Stimulated activated CD8-positive, alpha-beta memory T cell treated with anti-CD3 and anti-CD28 coated beads, Interleukin-7, amount 100 ng/mL, for 1 hour (primary cell): ENCODE measurements around the gene RAPGEF5.

ENCODE experiments used
- DNase-seq, 2 donors: peaks; one replicate each; pipeline ENCODE4 v3.0.0-alpha.2; 2020; ENCODE audit warnings: low read depth in 2 of 2

RAPGEF5 gene

GRCh38 chr7:22302951-22303423, 54.0 kb downstream of the RAPGEF5 start:
- DNase-seq = no peak

DNA sequence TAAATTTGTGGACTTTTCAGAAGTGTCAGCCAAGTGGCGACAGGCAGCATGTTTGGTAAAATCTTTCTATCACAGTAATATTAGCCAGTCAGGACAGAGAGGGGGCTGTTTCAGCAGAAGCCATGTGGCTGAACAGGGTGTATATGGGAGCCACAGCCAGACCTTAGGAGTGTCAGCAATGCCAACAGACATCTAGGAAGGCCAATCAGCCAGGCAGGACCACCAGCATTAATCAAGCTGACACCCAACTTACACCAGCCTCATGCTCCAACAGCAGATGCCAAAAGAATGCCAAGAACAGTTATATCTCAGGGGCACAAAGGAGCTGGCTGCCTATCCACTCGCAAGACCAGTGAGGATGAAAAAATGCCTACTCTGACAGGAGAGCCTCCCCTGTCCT, 54.8 kb downstream of the RAPGEF5 start:
- no peak for DNase-seq

DNA sequence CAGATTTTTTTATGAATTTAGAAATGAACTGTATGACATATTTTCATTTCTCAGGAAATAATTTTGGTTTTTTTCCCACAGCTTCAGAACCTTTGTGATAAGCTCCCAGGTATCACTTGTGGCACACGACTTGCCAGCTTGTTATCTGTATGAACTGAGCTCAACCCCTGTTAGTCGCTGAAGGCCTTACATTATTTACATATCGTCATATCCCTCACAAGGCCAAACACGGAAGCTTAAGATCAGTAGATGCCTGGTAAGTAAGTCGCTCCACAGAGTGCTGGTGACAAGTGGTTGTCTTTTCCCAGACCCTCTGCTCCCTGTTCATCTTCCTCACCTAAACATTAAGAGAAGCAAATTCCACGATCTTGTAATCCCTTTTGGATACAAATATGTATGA, 55.2 kb downstream of the RAPGEF5 start:
- no peak for DNase-seq

- no peak for DNase-seq
Observed at GRCh38 chr7:22300839-22301238, 56.1 kb downstream of the RAPGEF5 start.

DNA sequence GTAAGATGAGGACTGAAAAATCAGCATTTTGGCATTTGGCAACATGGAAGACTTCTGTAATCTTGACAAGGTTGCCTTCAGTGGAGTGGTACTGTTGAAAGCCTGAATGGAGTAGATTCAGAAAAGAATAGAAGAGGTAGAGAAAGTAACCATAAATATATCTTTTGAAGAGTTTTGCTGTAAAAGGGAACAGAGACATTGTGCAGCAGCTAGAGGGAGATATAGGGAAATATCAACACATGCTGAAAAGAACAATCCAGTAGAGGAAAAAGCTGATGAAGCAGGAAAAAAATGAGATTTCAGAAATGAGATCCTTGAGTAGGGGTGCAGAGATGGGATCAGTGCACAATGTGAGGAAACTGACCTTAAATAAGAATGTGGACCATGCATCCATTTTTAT, 60.0 kb downstream of the RAPGEF5 start:
- no peak for DNase-seq

DNA sequence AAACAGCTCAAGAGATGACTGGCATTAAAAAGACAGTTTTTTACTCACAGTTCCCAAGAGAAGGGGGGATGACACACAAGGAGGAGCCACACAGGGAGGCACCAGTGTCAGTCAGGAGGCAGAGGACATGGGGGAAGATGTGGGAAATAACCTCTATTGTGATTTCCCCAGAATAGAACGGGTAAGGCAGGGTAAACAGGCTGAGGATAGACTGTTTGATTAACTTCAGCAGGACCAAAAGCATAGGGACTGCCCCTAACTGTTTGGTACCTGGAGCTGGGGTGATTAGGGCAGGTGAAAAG, 60.7 kb downstream of the RAPGEF5 start:
- no peak for DNase-seq

DNA sequence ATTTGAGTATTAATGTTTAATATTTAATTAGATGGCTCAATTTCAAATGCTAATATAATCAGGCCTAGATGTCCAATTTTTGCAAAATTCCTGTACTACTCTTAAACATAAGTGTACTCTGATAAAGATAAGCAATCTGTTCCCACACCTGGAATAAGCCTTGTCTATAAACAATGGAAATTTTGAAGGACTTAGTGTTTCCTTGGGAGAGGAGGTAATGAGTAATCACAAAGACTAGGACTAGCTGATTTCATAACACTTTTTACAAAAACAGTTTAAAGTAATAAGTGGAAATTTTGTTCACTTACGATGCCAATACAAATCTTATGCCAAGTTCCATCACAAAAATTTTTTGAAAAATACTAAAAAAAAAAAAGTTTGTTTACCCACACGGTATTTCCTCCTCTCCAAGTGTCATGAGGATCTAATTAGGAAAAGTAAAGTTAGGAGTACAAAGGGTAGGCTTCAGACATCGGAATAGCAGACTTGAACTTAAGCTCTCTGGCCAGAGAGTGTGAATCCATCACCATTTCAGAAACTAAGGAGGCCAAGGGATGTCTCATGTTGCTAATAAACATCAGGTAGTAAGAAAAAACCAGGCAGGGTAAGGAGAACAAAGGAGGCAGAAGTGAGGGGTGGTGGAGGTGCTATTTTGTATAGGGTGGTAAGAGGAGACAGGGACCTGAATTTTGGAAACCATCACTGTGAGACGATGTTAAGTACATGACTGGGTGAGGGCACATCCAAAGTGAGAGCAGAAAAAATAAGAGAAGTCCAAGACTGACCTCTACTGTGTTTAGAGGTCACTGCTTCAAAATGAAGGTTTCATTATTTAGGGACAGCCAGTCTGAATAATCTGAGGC, 61.3 kb downstream of the RAPGEF5 start:
- no peak for DNase-seq

DNA sequence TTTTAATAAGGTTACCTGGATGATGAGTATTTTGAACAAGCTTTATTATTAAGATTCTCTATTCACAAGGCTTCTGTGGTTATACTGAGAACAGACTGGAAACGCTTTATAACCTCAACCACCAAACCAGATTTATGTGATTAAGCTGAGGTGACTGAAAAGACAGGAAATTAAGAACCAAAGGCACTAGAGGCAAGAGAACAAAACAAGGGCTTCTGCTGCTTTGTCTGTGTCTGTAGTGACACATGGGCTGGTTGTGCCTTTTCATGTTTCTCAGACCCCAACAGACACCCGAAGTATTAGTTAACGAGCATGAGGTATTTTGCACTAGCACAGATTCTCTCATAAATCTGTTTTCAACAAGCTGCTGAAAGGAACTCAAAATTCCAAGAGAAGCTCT, 64.4 kb downstream of the RAPGEF5 start:
- no peak for DNase-seq

DNA sequence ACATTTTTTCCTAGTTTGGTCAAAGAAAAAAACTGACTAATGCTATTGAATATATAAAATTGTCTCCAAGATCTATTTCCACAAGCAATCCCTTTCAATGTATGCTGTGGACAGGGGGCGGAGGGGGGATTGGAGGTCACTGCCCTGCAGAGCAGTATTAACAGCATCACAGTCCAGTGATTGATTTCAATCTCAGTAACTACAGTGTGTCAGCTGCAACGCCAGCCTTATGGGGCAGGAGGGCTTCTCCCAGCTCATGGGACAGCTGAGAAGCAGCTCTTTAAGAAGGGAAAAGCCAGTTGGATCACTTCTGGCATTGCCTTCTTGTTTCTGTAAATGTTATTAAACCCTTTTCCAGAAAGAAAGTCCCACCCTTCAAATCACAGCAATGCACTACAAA, 65.0 kb downstream of the RAPGEF5 start:
- DNase-seq = no peak

DNA sequence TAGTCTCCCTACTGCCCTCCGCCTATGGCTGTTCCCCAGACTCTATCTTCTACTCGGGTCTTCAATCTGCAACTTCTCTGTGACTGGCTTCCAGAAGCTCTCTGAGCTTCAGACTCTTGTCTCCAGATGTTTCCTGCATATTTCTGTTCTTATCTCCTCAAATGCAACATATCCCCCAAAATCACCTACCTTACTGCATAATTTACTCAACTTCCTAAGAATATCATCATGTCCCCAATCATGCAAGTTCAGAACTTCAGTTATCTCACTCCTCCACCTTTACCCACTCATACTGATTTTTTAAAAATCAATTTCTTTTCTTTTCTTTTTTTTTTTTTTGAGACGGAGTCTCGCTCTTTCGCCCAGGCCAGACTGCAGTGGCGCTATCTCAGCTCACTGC, 68.8 kb downstream of the RAPGEF5 start:
- DNase-seq = no peak

DNA sequence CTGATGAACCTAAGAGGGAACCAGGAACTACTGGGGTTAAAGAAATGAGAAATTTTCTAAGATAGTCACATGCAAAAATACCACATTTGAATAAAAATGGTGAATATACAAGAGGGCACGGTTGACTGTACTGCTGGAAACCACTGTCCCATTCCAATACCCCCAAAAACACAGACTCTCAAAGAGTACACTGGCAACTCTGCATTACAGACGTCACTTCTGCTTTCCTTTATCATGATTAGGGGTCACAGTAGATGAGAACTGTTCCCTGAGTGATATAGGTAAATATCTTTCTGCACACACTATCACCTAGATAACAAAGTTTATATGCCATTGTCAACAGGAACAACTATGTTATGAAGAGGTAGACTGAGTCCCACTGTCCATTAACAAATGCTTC, 69.5 kb downstream of the RAPGEF5 start:
- no peak for DNase-seq

GRCh38 chr7:22286436-22286835, 70.5 kb downstream of the RAPGEF5 start:
- DNase-seq = no peak

- DNase-seq = no peak
Observed at GRCh38 chr7:22281481-22281880, 75.5 kb downstream of the RAPGEF5 start.

GRCh38 chr7:22280031-22280430, 76.9 kb downstream of the RAPGEF5 start:
- DNase-seq = no peak

DNA sequence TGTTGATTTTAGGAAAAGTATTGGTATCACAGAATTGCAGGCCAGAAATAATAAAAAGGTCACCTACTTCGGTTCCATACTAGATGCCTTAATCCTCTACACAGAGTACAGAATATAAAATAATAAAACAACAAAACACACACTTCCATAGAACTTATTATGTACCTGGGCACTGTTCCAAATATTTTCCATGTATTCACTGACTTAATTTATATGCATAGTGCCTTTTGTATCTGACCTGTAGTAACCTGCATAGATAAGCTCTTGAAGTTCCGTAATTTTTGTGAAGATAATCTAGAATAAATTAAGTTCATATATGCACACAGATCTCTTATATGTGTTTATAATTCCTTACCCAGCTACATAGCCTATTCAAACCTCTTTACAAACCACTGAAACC, 78.3 kb downstream of the RAPGEF5 start:
- DNase-seq = no peak

DNA sequence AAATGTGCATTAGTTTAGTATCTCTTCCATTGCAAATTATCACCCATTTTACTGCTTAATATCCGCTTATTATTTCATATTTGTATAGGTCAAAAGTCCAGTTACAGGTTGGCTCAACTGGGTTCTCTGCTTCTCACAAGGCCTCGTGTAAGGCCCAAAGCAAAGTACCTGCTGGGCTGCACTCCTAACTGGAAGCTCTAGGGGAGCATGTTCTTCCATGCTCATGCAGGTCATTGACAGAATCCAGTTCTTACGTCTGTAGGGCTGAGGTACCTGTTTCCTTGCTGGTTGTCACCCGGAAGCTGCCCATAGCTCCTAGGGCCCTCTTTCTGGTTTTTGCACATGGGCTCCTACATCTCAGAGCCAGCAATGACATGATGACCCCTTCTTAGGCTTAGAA, 79.6 kb downstream of the RAPGEF5 start:
- no peak for DNase-seq

DNA sequence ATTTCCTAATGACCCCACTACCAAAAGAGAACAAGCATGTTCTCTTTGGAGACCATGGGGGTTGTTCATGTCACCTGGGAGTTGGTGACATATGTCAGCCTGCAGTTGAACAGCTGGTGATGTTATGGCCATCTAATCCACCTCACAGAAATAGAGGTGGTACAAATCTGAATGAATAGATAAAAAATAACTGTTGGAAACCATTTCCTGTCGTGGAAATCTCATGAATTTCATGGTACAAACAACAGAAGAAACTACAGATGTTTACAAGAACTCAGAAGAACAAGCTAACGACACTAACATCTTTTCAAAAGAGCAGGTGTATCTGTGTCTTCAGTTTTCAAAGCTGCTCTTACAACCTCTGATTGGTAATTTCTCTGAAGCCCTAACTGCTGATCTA, 81.3 kb downstream of the RAPGEF5 start:
- no peak for DNase-seq

- no peak for DNase-seq
Observed at GRCh38 chr7:22271311-22271710, 85.6 kb downstream of the RAPGEF5 start.

DNA sequence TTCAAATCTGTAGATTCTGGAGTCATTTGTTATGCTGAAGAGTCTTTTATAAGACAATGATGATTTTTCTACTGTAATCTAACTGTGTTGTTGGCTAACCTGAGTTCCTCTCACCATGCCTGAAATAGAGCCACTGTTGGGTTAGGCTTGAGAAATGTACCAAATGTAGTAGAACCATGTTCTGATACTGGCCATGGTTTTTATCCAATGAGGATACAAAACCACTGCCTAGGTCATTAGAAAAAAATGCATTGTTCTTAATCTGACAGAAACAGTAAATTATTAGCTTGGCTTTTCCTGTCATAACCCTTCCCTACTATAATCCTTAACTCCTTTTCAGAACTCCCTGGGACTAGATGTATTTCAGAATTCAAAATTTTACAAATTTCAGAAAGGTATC, 86.6 kb downstream of the RAPGEF5 start:
- no peak for DNase-seq

DNA sequence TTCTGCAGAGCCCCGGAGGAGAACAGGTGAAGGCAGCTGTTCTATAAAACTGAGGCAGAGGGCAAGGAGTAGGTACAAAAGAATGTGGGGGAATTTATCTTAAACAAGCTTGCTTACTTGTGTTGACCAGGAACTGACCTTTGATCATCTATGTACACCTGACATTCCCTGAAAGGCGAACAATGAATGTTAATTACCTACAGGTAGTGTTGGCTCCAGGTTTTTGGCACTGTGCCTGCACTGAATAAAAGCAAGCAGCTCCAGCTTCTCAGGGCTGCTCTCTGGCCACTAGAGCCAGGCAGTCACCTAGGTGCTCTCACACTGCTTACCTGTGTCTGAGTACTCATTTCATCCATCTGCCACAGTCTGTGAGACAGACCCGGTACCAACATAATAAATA, 87.0 kb downstream of the RAPGEF5 start:
- DNase-seq = no peak

GRCh38 chr7:22268884-22269421, 88.0 kb downstream of the RAPGEF5 start:
- no peak for DNase-seq

DNA sequence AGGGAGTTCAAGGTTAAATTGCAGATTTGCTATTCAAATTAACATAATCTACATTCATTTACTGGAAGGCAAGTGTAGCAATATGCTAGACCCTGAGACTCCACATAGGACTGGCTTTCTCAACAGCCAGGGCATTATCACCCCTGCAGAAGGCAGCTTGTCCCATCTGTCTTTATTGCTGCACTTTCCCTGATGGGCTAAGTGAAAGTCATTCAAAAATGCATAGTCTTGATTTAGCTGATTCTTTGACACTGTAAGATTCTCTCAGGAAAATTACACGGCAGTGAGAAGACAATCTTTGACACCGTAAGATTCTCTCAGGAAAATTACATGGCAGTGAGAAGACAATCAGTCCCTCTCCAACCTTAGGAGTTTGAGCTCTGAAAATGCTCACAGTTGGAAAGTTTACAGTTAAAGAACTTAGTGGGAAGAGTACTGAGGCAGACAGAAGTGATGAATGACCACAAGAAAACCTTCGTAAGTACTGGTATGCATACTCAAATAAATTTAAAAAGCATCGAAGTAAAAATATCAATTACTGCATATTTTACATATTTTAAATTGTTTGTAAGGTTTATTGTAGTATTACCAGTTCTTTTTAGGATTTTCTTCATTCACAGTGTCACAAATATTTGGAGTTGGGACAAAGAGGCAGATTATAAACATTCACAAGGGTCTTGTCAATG, 88.9 kb downstream of the RAPGEF5 start:
- DNase-seq = no peak

GRCh38 chr7:22262538-22262937, 94.4 kb downstream of the RAPGEF5 start:
- no peak for DNase-seq
